GM19324 (cell line): ENCODE results near the gene PYGO2.
"Not testable (repeated sequence)": the region's sequence is repeated elsewhere in the genome, so short reads cannot be mapped to it uniquely, and the experiment has no call there.

Experiments used
- ATAC-seq: cut with Tn5 transposase; IDR thresholded peaks from one replicate; pipeline ENCODE4 v1.9.1; 2021; ENCODE audit warnings: mild to moderate bottlenecking, moderate library complexity; ENCODE audit not compliant: unreplicated experiment, low FRiP score

PYGO2 gene

GRCh38 chr1:154925335-154926170 lies 36.0 kb downstream of the PYGO2 start:
- ATAC-seq: no peak

DNA sequence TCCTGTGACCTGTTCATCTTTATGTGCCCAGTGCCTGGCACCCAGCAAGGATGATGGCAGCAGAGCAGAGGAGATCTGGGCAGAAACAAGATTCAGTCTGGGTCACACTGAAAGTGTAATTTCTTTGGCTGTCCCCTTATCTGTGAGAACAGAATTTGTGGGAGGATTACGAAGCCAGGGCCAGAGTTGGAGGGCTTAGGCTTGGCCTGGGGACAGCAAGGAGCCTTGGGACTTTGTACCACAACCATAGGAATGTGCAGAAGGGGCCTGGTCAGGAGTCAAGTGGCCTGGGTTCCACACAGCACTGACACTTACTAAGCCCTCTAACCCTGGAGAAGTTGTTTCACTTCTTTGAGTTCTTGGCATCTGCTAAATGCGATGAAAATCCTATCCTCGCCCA lies 37.9 kb downstream of the PYGO2 start:
- no peak for ATAC-seq

DNA sequence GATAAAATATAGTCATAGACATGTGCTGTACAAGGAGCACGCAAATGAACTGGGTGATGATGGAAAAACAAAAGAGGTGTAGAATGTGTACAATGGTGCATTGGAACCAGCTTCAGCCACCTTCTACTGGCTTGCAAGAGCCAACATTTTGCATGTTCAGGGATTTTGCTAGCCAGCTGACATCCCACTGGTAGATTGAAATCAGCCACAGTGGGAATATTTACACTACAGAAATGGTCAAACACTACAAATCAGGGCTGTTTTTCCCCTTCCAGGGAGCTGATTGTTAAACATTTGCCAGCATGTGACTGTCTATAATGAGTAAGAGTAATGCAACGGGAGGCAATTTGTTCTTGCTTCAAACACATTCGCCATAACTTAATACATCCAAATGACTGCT lies 48.3 kb downstream of the PYGO2 start:
- ATAC-seq: no peak

GRCh38 chr1:154912755-154913154 lies 48.8 kb downstream of the PYGO2 start:
- ATAC-seq: no peak

DNA sequence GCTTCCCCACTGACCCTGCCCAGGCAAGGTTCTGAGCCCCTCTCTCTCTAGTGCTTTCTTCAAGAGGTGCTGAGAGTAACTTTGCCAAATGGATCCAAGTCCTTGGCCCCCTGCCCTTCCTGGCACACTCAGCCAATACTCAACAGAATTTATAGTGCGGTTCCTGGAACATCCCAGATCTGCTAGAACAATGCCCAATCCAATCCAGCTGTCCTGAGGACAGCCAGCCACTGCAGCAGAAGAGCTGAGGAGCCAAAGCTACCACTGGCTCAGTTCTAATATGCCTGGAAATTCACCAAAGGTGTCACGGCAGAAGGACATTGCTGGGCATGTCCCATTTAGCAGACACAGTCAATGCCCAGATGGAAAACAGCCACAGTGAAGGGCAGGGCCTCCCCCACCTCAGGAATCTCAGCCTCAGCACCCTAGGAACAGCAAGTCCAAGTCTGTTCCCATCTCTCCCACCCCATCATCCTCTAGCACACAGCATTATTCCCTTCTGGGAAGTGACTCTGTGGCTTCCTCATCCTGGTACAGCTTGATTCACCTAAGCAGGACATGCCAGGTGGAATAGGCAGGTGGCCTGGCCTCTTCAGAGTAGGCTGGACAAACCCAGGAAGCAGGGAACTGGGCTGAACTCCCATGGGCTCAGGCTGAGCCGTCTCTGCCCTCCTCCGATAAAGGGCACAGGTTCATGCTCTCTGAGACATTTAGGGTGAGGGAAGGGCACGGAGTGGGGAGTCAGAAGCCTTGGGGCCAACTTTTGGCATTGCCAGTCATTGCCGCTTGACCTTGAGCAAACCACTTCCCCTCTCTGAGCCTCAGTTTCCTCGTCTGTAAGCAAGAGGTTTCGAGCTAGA lies 49.7 kb downstream of the PYGO2 start:
- no peak for ATAC-seq

DNA sequence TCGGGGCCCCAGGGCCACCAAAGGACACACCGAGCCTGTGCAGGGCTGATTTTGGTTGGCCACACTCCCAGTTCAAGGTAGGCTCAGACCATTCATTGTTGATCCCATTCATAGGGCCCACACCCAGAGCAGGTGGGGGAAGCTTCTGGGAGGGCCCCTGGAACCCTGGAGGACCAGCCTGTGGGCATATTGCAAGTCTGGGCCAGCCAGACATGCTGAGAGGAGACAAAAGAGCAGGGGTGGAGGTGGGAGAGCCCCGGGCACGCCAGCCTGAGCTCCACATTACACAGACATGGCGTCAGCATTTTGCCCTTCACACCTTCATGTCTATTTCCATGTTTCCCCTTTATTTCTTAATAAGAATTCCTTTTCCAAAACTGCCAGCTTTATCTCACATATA lies 50.7 kb downstream of the PYGO2 start:
- ATAC-seq: no peak

- ATAC-seq: no peak
These were observed 52.6 kb downstream of the PYGO2 start for GRCh38 chr1:154908937-154909336.

GRCh38 chr1:154908129-154908528 lies 53.5 kb downstream of the PYGO2 start:
- ATAC-seq: not testable (repeated sequence)
